Astrocyte of the spinal cord (primary cell): Measurements from ENCODE around the gene MDGA2.
A peak's percentile ranks its signal among the peaks of the same experiment; 100 is the strongest.
"Not testable (repeated sequence)": the region's sequence is repeated elsewhere in the genome, so short reads cannot be mapped to it uniquely, and the experiment has no call there.

ENCODE experiments used
- DNase-seq: peaks from one replicate; pipeline ENCODE4 v3.0.0; 2011; ENCODE audit warnings: low read depth, low spot score
- H3K4me3 ChIP-seq: 2 replicates; pipeline ENCODE4 v1.5.1; 2011; ENCODE audit warnings: low read depth, mild to moderate bottlenecking, low read length, moderate library complexity
- in situ Hi-C: cut with HindIII; loops from 2 replicates; pipeline ENCODE4 v1.10.0; 2017; ENCODE audit warnings: low sequenced_read_pairs
- TF ChIP-seq, protein P1 (sequence below): IDR thresholded peaks from 2 replicates; pipeline ENCODE4 v1.5.1; 2012; ENCODE audit warnings: low read depth, mild to moderate bottlenecking, low read length, inconsistent platforms

The MDGA2 gene

GRCh38 chr14:47302121-47302520 is 373.3 kb downstream of the MDGA2 start:
- TF ChIP-seq, protein P1, sequence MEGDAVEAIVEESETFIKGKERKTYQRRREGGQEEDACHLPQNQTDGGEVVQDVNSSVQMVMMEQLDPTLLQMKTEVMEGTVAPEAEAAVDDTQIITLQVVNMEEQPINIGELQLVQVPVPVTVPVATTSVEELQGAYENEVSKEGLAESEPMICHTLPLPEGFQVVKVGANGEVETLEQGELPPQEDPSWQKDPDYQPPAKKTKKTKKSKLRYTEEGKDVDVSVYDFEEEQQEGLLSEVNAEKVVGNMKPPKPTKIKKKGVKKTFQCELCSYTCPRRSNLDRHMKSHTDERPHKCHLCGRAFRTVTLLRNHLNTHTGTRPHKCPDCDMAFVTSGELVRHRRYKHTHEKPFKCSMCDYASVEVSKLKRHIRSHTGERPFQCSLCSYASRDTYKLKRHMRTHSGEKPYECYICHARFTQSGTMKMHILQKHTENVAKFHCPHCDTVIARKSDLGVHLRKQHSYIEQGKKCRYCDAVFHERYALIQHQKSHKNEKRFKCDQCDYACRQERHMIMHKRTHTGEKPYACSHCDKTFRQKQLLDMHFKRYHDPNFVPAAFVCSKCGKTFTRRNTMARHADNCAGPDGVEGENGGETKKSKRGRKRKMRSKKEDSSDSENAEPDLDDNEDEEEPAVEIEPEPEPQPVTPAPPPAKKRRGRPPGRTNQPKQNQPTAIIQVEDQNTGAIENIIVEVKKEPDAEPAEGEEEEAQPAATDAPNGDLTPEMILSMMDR: no peak
- DNase-seq: no peak
- in situ Hi-C loops: no loop called here
- no peak overlapping the region for H3K4me3 ChIP-seq

DNA sequence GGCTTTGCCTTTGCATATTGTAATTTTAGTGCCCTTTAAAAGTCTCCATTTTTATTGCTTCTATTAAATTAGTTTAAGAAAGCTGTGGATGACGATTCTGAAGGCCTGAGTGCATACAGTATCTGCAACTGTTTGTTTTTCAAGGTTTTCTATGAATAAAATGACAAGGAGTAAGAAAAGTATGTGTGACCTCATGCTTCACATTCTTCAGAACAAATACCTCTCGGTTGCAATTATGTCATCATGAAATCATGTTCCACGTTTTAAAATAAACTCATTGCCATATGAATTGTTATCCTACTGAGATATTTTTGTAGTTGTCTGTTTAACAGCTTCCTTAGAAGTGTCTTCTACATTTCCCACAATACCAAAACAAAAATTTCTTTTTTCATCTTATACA is 374.6 kb downstream of the MDGA2 start:
- TF ChIP-seq, protein P1: no peak
- H3K4me3 ChIP-seq: no peak overlapping the region
- in situ Hi-C loops: no loop called here
- DNase-seq: peak; percentile 38

DNA sequence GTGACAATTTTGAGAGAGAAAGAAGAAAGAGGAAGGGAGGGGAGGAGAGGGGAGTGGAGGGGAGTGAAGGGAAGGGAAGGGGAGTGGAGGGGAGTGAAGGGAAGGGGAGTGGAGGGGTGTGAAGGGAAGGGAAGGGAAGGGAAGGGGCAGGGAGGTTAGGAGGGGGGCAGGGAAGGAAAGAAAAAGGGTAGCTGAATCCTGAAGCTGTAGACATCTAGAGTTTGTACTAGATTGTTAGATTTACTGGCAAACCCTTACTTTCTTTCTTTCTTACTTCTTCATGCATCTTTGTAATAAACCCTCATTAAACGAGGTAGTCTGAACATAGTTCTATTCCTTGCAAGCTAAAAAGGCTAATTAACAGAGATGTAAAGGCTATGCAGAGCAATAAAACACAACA is 378.0 kb downstream of the MDGA2 start:
- no peak overlapping the region for H3K4me3 ChIP-seq
- in situ Hi-C loops: no loop called here
- TF ChIP-seq, protein P1: no peak
- DNase-seq: no peak

DNA sequence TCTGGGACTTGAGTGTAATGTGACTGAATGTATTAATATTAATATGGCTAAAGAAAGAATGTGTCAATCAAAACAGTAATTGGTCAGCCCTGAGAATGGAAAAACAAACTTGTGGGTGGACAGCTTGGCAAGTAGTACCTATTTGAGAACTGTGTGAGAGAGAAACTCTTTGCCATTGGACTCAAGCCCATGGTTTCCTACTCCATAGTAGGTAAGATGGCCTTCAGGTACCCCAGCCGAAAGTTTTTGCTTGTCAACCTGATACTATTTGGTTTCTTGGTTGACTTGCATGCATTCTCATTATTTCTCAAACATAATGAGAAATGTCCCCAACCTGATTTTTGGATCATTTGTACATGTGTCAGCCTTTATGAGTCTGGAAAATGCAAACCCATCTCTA is 391.1 kb downstream of the MDGA2 start:
- TF ChIP-seq, protein P1: no peak
- no peak overlapping the region for H3K4me3 ChIP-seq
- no peak for DNase-seq
- in situ Hi-C loops: no loop called here

- in situ Hi-C loops, DNase-seq, H3K4me3 ChIP-seq: not testable (repeated sequence)
Measured at GRCh38 chr14:47281761-47282160, 393.6 kb downstream of the MDGA2 start.

DNA sequence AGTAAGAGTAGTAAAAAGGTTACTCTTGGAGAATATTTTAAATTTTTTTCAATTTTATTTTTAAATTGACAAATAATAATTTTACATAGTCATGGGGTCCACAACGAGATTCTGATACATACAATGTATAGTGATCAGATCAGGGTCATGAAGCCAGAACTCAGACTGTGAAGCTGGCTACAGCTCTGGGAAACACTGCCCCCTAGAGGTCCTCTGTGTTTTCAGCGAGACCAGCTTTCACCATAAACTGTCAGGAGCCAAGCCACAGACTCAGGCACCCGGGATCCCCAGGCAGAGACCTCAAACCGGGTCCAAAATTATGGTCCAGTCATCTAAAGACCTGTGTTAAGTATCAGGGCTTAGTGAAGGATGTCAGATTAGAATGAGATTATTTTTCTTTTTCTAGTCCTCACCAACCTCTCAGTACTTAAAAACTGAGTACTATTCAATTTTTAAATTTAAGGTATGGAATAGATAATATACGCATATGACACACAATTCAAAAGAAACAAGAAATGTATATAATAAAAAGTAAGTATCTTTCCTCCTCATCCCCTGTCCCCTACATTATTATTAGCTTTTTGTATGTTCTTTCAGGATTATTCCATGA is 397.1 kb downstream of the MDGA2 start:
- DNase-seq: peak; percentile 28
- TF ChIP-seq, protein P1: peak; percentile 83
- H3K4me3 ChIP-seq: no peak overlapping the region
- in situ Hi-C loops: no loop called here

DNA sequence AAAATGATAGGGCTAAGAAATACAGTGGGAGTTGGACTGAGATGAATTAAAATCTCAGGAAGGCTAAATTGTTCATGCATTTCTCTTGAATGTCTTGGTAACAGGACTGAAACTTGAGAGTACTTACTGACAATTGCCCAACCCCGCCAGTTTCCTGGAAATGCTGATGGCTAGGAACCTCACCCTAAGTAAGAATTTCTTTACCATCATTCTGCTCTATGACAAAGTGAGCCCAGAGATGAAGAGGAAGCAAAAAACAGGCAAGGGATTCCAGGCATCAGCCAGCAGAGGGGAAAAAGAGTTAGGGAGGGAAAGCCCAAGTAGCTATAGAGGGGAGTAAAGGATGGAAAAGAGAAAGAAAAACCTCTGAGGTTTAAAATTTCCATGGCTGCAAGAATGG is 397.7 kb downstream of the MDGA2 start:
- no peak overlapping the region for H3K4me3 ChIP-seq
- TF ChIP-seq, protein P1: no peak
- peak; percentile 17 for DNase-seq
- in situ Hi-C loops: no loop called here
